K562 (cell line): ENCODE results near the gene ITSN1. TPM values are rescaled to one million over a fixed set of nuclear protein-coding genes. Genes with fewer than 3 reads are reported as not detected.

Source experiments
- ATF7 ChIP-seq: fragments of 450-650 bp; IDR thresholded peaks from 2 replicates; pipeline ENCODE4 v1.7.1; 2014; ENCODE audit warnings: mild to moderate bottlenecking, moderate library complexity
- C11orf30 ChIP-seq: fragments of 450-650 bp; IDR thresholded peaks from 2 replicates; pipeline ENCODE4 v1.6.1; 2016; ENCODE audit warnings: low read depth, mild to moderate bottlenecking
- CBFA2T3 ChIP-seq: fragments of 450-650 bp; IDR thresholded peaks from 2 replicates; pipeline ENCODE4 v1.6.1; 2017
- CTCFL ChIP-seq: IDR thresholded peaks from 2 replicates; pipeline ENCODE4 v1.6.1; 2011; ENCODE audit warnings: borderline replicate concordance, low read depth, mild to moderate bottlenecking, moderate library complexity, low read length; ENCODE audit not compliant: insufficient read depth, poor library complexity, severe bottlenecking
- ELF2 ChIP-seq: fragments of 250-450 bp; sonication (Bioruptor Pico); IDR thresholded peaks from 2 replicates; pipeline ENCODE4 v1.5.0; 2021; ENCODE audit warnings: mild to moderate bottlenecking
- ELF4 ChIP-seq: fragments of 450-650 bp; formaldehyde crosslinking; IDR thresholded peaks from 2 replicates; pipeline ENCODE4 v1.4.0; 2022; ENCODE audit warnings: missing genetic modification characterization
- ESRRB ChIP-seq: fragments of 250-450 bp; sonication (Bioruptor Pico); IDR thresholded peaks from 2 replicates; pipeline ENCODE4 v1.5.0; 2020; ENCODE audit warnings: mild to moderate bottlenecking, moderate library complexity, borderline replicate concordance
- HIVEP1 ChIP-seq: fragments of 250-450 bp; sonication (Bioruptor Pico); IDR thresholded peaks from 2 replicates; pipeline ENCODE4 v1.4.0; 2020; ENCODE audit warnings: mild to moderate bottlenecking
- MAFK ChIP-seq: IDR thresholded peaks from 2 replicates; pipeline ENCODE4 v1.6.1; 2011; ENCODE audit warnings: low read length, improper control_type of control experiment
- MCM5 ChIP-seq: fragments of 450-650 bp; IDR thresholded peaks from 2 replicates; pipeline ENCODE4 v1.6.1; 2016; ENCODE audit warnings: low read depth
- NCOA2 ChIP-seq, 2 experiments: fragments of 450-650 bp; IDR thresholded peaks; 2 replicates each; pipeline ENCODE4 v1.6.1; 2018; ENCODE audit warnings: mild to moderate bottlenecking in 2 of 2, moderate library complexity in 1 of 2; ENCODE audit not compliant: partially characterized antibody in 2 of 2
- NKRF ChIP-seq: fragments of 450-650 bp; IDR thresholded peaks from 2 replicates; pipeline ENCODE4 v1.6.1; 2016; ENCODE audit warnings: borderline replicate concordance
- VEZF1 ChIP-seq: fragments of 200-800 bp; sonication (Bioruptor generic); IDR thresholded peaks from 2 replicates; pipeline ENCODE4 v1.6.1; 2017; ENCODE audit warnings: missing genetic modification characterization, missing compliant biosample characterization
- ZBTB33 ChIP-seq: sonication (generic); formaldehyde crosslinking; IDR thresholded peaks from 2 replicates; pipeline ENCODE4 v1.8.1; 2023; ENCODE audit warnings: mild to moderate bottlenecking, missing genetic modification reagents
- ZNF280A ChIP-seq: fragments of 450-650 bp; IDR thresholded peaks from 2 replicates; pipeline ENCODE4 v1.6.1; 2018; ENCODE audit warnings: mild to moderate bottlenecking, low read depth; ENCODE audit not compliant: partially characterized antibody
- ZNF316 ChIP-seq: fragments of 450-650 bp; IDR thresholded peaks from 2 replicates; pipeline ENCODE4 v1.6.1; 2016
- ZNF668 ChIP-seq: fragments of 250-450 bp; sonication (Bioruptor Pico); IDR thresholded peaks from 2 replicates; pipeline ENCODE4 v1.8.0; 2022; ENCODE audit warnings: mild to moderate bottlenecking, inconsistent platforms
- ZNF76 ChIP-seq: fragments of 250-450 bp; sonication (Bioruptor Pico); IDR thresholded peaks from 2 replicates; pipeline ENCODE4 v1.4.0; 2020; ENCODE audit warnings: mild to moderate bottlenecking, moderate library complexity, borderline replicate concordance
- polyA plus RNA-seq, 8 experiments: library from polyadenylated mRNA; depleted of rRNA in 4 of 8; stranded (reverse) in 5 of 8; unstranded in 3 of 8; fragments of >200 nt; fragmentation: Nextera tagmentation in 2 of 8; fragmentation: Illumina TruSeq in 1 of 8; extraction: Ambion mirVana in 2 of 8; extraction: Trizol in 1 of 8; gene quantifications; 2 replicates each; pipeline versions ENCODE4 v1.2.1 to v1.2.3, GENCODE V29; 2011 to 2014; ENCODE audit warnings: inconsistent platforms in 1 of 8, missing spikeins in 1 of 8
- total RNA-seq, 7 experiments: library from RNA; depleted of rRNA in 6 of 7; stranded (reverse); fragments of >200 nt in 6 of 7; fragmentation: Illumina TruSeq in 2 of 7; extraction: Trizol in 2 of 7; gene quantifications; 2 replicates each; pipeline versions ENCODE4 v1.2.1 to v1.2.3, GENCODE V29; 2011 to 2021; ENCODE audit warnings: low replicate concordance in 1 of 7

The ITSN1 gene
- total and polyA plus RNA-seq, 9 of the 15 experiments (the other 6 are each of a cell fraction or from before 2014, with no cell fraction given): 1.1 to 12.6 (median 4.8) TPM

GRCh38 chr21:33896691-33897090 lies 254.4 kb downstream of the ITSN1 start (continued):
- TF ChIP-seq ZNF316 (peak; percentile 93), ESRRB (CRISPR knock-in tag) (no peak), MCM5 (no peak), ATF7 (no peak), CBFA2T3 (no peak), ELF2 (CRISPR knock-in tag) (no peak), HIVEP1 (CRISPR knock-in tag) (no peak), ELF4 (no peak), ZBTB33 (CRISPR knock-in tag) (no peak), VEZF1 (no peak), CTCFL (no peak), ZNF76 (CRISPR knock-in tag) (no peak), C11orf30 (peak; percentile 77), MAFK (0 out of 2 replicates have a peak, but pooled peaks have one; percentile 11), NCOA2 (IDR thresholded peaks at IDR 0.05; ENCODE audit: partially characterized antibody in 2 of 2) (no peak), ZNF280A (no peak), ZNF668 (CRISPR knock-in tag) (no peak), NKRF (no peak)
